ENCODE measurements around the gene PAK1. TPM values are rescaled to one million over a fixed set of nuclear protein-coding genes. Genes with fewer than 3 reads are reported as not detected.
"Not testable (repeated sequence)": the region's sequence is repeated elsewhere in the genome, so short reads cannot be mapped to it uniquely, and the experiment has no call there.

Gene PAK1
- total RNA-seq, 2 donors from 2014 or later, result 40.8 to 56.8 TPM

DNA sequence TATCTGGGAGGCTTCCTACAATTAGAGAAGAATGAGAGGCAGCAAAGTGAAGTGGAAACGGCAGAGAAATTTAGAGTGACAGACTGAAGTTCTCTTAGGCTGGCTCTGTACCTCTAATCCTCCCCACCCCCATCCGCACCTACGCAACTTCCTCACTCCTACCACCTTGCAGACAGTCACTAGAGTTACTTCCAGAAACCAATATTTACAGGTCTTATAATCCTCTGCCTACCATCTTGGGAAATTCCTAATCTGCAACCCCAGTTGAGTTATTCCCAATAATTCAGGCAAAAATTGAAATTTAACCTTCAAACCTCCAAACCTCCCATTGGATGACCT lies 71.7 kb downstream of the PAK1 start:
- Mint-ChIP-seq H3K36me3 (ENCODE audit: insufficient read depth in 2 of 2) (no peaks in the 10 kb centered on the region), H3K4me1 (ENCODE audit: low read depth) (peaks cover 28% of the 10 kb centered on the region), H3K9me3 (no peaks in the 10 kb centered on the region), H3K4me3 (no peak overlapping the region), H3K27ac (no peak overlapping the region), H3K27me3 (ENCODE audit: low read depth) (no peaks in the 10 kb centered on the region)
- ATAC-seq (replicated peaks in 1 of 2), result no peak
- DNase-seq, result no peak

DNA sequence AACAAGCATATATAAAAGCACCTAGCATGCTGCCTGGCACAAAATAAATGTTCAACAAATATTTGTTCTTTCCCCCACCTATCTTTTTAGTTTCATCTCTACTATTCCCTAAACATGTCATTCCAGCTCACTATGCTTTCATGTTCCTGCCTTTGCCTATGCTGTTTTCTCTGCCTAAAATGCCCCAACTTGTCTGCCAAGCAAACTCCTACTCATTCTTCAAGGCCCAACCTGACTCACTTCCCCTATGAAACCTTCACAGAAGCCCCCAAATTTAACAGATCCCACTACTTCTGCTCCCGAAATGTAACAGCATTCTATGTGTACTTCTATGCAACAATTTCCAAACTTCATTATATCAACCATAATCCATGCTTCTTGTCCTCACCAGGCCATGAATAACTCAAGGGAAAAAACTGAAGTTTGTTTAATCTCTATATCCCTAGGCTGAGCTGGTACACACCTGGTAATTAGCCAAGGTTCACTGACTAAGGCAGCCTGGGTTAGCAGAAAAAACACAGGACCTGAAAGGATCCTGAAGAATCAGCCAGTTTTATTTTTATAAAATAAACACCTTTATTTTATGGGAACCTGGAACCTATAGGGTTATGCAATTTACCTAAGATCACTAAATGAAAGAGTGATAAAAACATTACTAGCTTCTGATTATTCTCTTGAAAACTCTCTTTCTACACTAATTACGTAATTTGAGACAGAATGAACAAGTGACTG lies 72.2 kb downstream of the PAK1 start:
- Mint-ChIP-seq H3K27me3 (ENCODE audit: low read depth) (no peaks in the 10 kb centered on the region), H3K4me1 (ENCODE audit: low read depth) (peaks cover 28% of the 10 kb centered on the region), H3K9me3 (no peaks in the 10 kb centered on the region), H3K36me3 (ENCODE audit: insufficient read depth in 2 of 2) (no peaks in the 10 kb centered on the region), H3K4me3 (no peak overlapping the region), H3K27ac (peak overlapping the region; percentile 23)
- DNase-seq, result no peak
- no peak for ATAC-seq (replicated peaks in 1 of 2)

GRCh38 chr11:77400775-77401449 lies 73.0 kb downstream of the PAK1 start:
- no peak overlapping the region for H3K27ac Mint-ChIP-seq
- no peaks in the 10 kb centered on the region for H3K27me3 Mint-ChIP-seq (ENCODE audit: low read depth)
- no peaks in the 10 kb centered on the region for H3K36me3 Mint-ChIP-seq (ENCODE audit: insufficient read depth in 2 of 2)
- no peak for ATAC-seq (replicated peaks in 1 of 2)
- DNase-seq, result no peak
- H3K4me3 Mint-ChIP-seq, result no peak overlapping the region
- H3K4me1 Mint-ChIP-seq (ENCODE audit: low read depth), result peaks cover 28% of the 10 kb centered on the region
- H3K9me3 Mint-ChIP-seq, result no peaks in the 10 kb centered on the region

- no peak overlapping the region for H3K27ac Mint-ChIP-seq
Measured at GRCh38 chr11:77400271-77400670, 73.6 kb downstream of the PAK1 start.

GRCh38 chr11:77397631-77398030 lies 76.3 kb downstream of the PAK1 start:
- DNase-seq, result no peak
- H3K36me3 Mint-ChIP-seq (ENCODE audit: insufficient read depth in 2 of 2), result no peaks in the 10 kb centered on the region
- peaks cover 18% of the 10 kb centered on the region for H3K4me1 Mint-ChIP-seq (ENCODE audit: low read depth)
- no peak overlapping the region for H3K27ac Mint-ChIP-seq
- H3K27me3 Mint-ChIP-seq (ENCODE audit: low read depth), result no peaks in the 10 kb centered on the region
- no peaks in the 10 kb centered on the region for H3K9me3 Mint-ChIP-seq
- ATAC-seq (replicated peaks in 1 of 2), result no peak
- no peak overlapping the region for H3K4me3 Mint-ChIP-seq

More at GRCh38 chr11:77400271-77400670, 73.6 kb downstream of the PAK1 start:
- no peak overlapping the region for H3K4me3 Mint-ChIP-seq
- H3K4me1 Mint-ChIP-seq (ENCODE audit: low read depth), result peaks cover 28% of the 10 kb centered on the region
- no peaks in the 10 kb centered on the region for H3K36me3 Mint-ChIP-seq (ENCODE audit: insufficient read depth in 2 of 2)
- ATAC-seq (replicated peaks in 1 of 2), result no peak
- no peaks in the 10 kb centered on the region for H3K9me3 Mint-ChIP-seq
- DNase-seq, result no peak
- no peaks in the 10 kb centered on the region for H3K27me3 Mint-ChIP-seq (ENCODE audit: low read depth)

GRCh38 chr11:77396911-77397310 lies 77.0 kb downstream of the PAK1 start:
- H3K36me3 Mint-ChIP-seq (ENCODE audit: insufficient read depth in 2 of 2), result no peaks in the 10 kb centered on the region
- ATAC-seq (replicated peaks in 1 of 2) (no peak), DNase-seq (no peak)
- no peaks in the 10 kb centered on the region for H3K9me3 Mint-ChIP-seq
- no peaks in the 10 kb centered on the region for H3K27me3 Mint-ChIP-seq (ENCODE audit: low read depth)
- H3K4me1 Mint-ChIP-seq (ENCODE audit: low read depth), result peaks cover 12% of the 10 kb centered on the region
- H3K4me3 Mint-ChIP-seq, result no peak overlapping the region
- H3K27ac Mint-ChIP-seq, result no peak overlapping the region

DNA sequence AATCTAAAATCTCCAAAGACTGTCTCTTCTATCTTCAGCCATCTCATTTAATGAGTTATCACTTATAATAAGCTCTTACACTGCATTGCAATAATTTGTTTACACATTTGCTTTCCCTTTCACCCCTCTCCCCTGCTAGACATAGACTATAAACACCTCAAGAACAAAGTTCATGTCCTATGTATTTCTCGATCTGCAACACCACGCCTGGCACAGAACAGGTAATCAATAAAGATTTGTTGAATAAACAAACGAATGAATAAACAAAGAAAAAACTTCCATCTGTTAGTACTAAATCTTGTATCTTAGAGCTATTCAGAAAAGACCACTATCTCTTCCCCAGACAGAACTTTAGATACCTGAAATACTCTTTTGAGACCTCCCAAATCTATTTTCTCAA lies 77.6 kb downstream of the PAK1 start:
- no peak overlapping the region for H3K4me3 Mint-ChIP-seq
- no peak overlapping the region for H3K27ac Mint-ChIP-seq
- DNase-seq (no peak), ATAC-seq (replicated peaks in 1 of 2) (no peak)
- no peaks in the 10 kb centered on the region for H3K9me3 Mint-ChIP-seq
- no peaks in the 10 kb centered on the region for H3K27me3 Mint-ChIP-seq (ENCODE audit: low read depth)
- H3K36me3 Mint-ChIP-seq (ENCODE audit: insufficient read depth in 2 of 2), result peaks cover 0 to under 1% of the 10 kb centered on the region in 2 donors
- H3K4me1 Mint-ChIP-seq (ENCODE audit: low read depth), result peaks cover 7% of the 10 kb centered on the region

DNA sequence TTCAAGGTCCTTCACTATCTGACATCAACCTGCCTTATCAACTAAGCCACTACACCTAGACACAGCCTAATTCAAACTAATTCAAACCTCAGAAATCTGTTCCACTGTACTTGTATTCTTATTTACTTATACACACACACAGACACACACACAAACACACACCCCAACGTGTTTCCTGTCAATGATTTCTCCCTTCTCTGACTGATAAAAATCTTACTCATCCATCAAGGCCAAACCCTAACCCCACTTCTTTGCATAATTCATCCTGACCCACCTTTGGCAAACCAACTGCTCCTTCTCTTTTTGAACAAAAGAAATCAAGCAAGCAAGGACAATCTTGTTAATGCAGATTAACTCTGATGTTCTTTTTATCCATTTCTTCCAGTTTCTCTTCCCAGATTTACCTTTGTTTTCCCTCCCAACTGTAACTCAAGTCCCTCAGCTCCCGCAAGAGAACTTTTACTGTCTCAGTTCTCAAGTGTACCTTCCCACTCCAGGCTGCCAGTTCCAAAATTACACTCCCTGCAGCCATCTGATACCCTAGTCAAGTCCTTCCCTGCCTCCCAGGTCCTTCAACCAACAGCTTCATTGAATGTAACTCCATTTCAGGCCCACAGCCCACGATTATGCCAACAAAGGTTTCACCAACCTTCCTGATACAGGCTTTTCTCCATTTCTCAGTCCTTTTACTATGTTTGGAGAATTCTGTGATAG lies 78.3 kb downstream of the PAK1 start:
- Mint-ChIP-seq H3K9me3 (no peaks in the 10 kb centered on the region), H3K4me1 (ENCODE audit: low read depth) (peaks cover 2% of the 10 kb centered on the region), H3K27ac (no peak overlapping the region), H3K4me3 (no peak overlapping the region), H3K27me3 (ENCODE audit: low read depth) (no peaks in the 10 kb centered on the region), H3K36me3 (ENCODE audit: insufficient read depth in 2 of 2) (peaks cover 2 to 5% of the 10 kb centered on the region in 2 donors)
- ATAC-seq (replicated peaks in 1 of 2) (no peak), DNase-seq (no peak)

- Mint-ChIP-seq H3K27ac (no peak overlapping the region), H3K4me1 (ENCODE audit: low read depth) (no peaks in the 10 kb centered on the region), H3K4me3 (no peak overlapping the region), H3K36me3 (ENCODE audit: insufficient read depth in 2 of 2) (peaks cover 2 to 7% of the 10 kb centered on the region in 2 donors), H3K27me3 (ENCODE audit: low read depth) (no peaks in the 10 kb centered on the region), H3K9me3 (no peaks in the 10 kb centered on the region)
- ATAC-seq (replicated peaks in 1 of 2) (no peak), DNase-seq (no peak)
Measured at GRCh38 chr11:77392842-77393241, 81.1 kb downstream of the PAK1 start.

GRCh38 chr11:77387701-77388100 lies 86.2 kb downstream of the PAK1 start:
- ATAC-seq (replicated peaks in 1 of 2) (no peak), DNase-seq (no peak)
- no peaks in the 10 kb centered on the region for H3K9me3 Mint-ChIP-seq
- H3K27ac Mint-ChIP-seq, result no peak overlapping the region
- H3K4me1 Mint-ChIP-seq (ENCODE audit: low read depth), result no peaks in the 10 kb centered on the region
- H3K27me3 Mint-ChIP-seq (ENCODE audit: low read depth), result no peaks in the 10 kb centered on the region
- peaks cover 2 to 7% of the 10 kb centered on the region in 2 donors for H3K36me3 Mint-ChIP-seq (ENCODE audit: insufficient read depth in 2 of 2)
- no peak overlapping the region for H3K4me3 Mint-ChIP-seq

DNA sequence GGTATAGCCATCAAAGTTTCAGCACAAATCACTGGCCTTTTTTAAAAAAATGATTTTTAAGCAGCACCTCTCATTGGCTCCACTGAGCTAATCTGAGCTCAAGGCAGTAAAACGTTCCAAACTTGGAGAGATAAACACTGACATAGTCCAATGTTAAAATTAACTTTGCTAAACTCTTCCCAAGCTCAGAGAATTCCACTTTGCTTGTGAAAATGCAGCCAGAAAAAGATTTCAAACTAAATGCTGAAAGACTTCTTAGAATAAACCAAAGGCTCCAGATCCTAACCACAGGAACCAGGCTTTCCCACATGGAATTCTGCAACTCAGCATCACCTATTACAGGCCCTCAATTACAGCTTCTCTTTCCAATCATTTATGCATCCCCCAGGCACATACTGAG lies 87.7 kb downstream of the PAK1 start:
- DNase-seq, result no peak
- no peaks in the 10 kb centered on the region for H3K9me3 Mint-ChIP-seq
- peaks cover 2 to 5% of the 10 kb centered on the region in 2 donors for H3K36me3 Mint-ChIP-seq (ENCODE audit: insufficient read depth in 2 of 2)
- H3K27ac Mint-ChIP-seq, result no peak overlapping the region
- H3K27me3 Mint-ChIP-seq (ENCODE audit: low read depth), result no peaks in the 10 kb centered on the region
- no peaks in the 10 kb centered on the region for H3K4me1 Mint-ChIP-seq (ENCODE audit: low read depth)
- H3K4me3 Mint-ChIP-seq, result no peak overlapping the region
- no peak for ATAC-seq (replicated peaks in 1 of 2)

DNA sequence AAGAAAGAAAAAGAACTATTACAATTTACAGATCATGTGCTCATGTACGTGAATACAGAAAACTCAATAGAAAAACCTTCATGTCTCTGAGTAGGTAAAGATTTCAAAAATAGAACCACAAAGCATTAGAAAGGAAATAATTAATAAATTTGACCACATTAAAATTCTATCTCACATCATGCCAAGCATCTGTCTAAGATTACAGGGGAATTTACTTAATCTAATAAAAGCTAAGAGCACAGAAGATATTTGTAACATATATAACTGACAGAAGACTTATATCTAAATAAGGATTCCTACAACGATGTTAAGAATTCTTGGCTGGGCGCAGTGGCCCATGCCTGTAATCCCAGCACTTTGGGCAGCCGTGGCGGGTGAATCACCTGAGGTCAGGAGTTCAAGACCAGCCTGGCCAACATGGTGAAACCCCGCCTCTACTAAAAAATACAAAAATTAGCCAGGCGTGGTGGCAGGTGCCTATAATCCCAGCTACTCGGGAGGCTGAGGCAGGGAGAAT lies 88.6 kb downstream of the PAK1 start:
- H3K4me1 Mint-ChIP-seq (ENCODE audit: low read depth); H3K9me3 Mint-ChIP-seq; DNase-seq; H3K27ac Mint-ChIP-seq; ATAC-seq (replicated peaks in 1 of 2); H3K4me3 Mint-ChIP-seq; H3K27me3 Mint-ChIP-seq (ENCODE audit: low read depth); H3K36me3 Mint-ChIP-seq (ENCODE audit: insufficient read depth in 2 of 2): not testable (repeated sequence)

DNA sequence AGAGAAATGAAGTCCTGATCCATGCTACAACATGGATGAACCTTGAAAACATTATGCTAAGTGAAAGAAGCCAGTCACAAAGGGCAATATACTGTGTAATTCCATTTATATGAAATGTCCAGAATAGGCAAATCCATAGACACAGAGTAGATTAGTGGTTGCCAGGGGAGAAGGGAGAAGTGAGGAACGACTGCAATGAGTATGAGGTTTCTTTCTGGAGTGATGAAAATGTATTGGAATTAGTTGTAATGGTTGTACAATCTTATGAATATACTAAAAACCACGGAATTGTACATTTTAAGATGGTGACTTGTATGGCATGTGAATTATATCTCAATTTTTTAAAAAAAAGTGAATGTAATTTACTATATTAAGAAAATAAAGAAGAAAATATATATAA lies 89.3 kb downstream of the PAK1 start:
- Mint-ChIP-seq H3K27me3 (ENCODE audit: low read depth) (no peaks in the 10 kb centered on the region), H3K4me1 (ENCODE audit: low read depth) (peaks cover 1% of the 10 kb centered on the region), H3K4me3 (no peak overlapping the region), H3K36me3 (ENCODE audit: insufficient read depth in 2 of 2) (peaks cover 0 to 2% of the 10 kb centered on the region in 2 donors), H3K27ac (no peak overlapping the region), H3K9me3 (no peaks in the 10 kb centered on the region)
- ATAC-seq (replicated peaks in 1 of 2) (no peak), DNase-seq (no peak)
